ENCODE data around the gene ORM1.
A peak's percentile ranks its signal among the peaks of the same experiment; 100 is the strongest.
"Not testable (repeated sequence)": the region's sequence is repeated elsewhere in the genome, so short reads cannot be mapped to it uniquely, and the experiment has no call there.

The ORM1 gene

DNA sequence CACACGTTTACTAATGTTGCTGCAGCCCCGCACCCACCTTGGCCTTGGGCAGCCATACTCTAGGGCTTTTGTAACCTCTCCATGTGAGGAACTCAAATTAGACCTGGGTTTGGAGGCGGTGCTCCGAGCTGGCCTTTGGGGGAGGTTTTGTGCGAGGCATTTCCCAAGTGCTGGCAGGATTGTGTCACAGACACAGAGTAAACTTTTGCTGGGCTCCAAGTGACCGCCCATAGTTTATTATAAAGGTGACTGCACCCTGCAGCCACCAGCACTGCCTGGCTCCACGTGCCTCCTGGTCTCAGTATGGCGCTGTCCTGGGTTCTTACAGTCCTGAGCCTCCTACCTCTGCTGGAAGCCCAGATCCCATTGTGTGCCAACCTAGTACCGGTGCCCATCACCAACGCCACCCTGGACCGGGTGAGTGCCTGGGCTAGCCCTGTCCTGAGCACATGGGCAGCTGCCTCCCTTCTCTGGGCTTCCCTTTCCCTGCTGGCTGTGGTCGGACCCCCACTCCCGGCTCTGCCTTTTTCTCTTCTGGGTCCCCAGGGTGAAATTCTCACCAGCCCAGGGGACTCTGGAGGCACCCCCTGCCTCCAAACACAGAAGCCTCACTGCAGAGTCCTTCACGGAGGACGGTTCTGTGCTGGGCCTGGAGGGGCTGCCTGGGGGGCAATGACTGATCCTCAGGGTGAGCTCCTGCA lies at the start of gene ORM1:
Gene ORM1, plus strand, starts transcription at position 268 of the 701 bp plus-strand sequence. Its CDS starts 36 bp downstream, at position 304.
- not testable (repeated sequence) for DNase-seq

DNA sequence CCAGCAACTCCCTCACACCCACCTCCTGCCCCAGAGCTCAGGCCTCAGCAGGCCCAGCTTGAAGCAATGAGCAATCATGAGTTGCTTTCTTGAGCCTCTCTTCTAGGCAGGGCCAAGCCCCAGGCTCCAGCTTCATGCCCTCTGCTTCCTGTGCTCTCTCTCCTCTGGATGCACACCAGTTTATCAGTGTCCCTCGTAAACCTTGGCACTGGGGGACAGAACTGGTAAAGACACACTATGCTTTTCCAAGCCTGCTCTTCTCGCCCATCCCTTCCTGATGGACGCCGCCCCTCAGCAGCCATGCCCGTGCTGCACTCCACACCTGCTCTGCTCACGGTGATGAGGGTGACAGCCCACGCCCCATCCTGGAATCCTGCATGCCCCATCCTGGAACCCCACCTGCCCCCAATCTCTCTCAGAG lies 49.4 kb upstream of the ORM1 start:
- no peak for DNase-seq

DNA sequence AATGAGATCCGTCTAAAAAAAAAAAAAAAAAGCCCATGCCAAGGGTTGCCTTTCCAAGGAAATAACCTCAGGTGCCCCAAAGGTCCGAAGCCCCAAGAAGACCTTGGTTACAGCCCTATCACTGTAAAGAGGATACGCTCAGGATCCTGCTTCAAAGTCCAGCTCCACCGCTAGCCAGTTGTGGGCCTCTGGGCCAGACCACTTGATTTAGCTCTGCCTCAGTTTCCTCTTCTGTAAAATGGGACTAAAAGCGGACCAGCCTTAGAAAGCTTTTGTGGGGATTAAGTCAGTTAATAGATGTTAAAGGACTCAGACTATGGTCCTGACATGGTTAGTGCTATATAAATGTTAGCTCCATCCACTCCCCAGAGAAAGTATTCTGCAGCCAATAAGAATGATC lies 48.7 kb upstream of the ORM1 start:
- DNase-seq: no peak

DNA sequence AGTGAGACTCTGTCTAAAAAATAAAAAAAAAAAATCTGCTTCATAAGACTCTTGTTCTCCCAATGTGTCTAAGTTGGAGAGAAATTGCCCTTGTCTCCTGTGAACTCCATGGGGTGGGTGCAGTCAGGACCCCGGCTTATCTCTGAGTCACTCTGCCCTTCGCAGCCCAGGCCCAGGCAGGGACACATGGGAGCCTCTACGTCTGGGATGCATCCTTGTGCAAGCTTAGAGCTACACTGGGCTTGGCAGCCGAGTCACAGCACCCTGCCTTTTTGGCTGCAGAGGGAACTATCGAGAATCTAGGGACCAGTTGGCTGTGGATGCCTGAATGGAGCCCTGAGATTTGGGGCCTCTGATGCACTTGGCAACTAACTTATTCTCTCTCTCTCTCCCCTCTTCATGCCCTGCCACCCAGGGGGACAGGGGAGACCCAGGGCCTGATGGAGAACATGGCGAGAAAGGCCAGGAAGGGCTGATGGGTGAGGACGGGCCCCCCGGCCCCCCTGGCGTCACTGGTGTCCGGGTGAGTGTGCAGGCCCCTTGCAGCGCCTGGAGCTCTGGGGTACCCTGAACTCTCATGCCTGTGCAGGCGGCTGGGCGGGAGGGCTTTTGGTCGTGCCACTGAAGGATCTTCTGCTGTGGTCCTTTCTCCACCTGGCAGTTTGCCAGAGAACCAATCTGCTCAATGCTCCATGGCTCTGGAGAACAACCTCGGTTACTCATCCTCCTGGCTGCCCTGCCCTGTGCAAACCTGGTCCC lies 47.5 kb upstream of the ORM1 start:
- DNase-seq: no peak

DNA sequence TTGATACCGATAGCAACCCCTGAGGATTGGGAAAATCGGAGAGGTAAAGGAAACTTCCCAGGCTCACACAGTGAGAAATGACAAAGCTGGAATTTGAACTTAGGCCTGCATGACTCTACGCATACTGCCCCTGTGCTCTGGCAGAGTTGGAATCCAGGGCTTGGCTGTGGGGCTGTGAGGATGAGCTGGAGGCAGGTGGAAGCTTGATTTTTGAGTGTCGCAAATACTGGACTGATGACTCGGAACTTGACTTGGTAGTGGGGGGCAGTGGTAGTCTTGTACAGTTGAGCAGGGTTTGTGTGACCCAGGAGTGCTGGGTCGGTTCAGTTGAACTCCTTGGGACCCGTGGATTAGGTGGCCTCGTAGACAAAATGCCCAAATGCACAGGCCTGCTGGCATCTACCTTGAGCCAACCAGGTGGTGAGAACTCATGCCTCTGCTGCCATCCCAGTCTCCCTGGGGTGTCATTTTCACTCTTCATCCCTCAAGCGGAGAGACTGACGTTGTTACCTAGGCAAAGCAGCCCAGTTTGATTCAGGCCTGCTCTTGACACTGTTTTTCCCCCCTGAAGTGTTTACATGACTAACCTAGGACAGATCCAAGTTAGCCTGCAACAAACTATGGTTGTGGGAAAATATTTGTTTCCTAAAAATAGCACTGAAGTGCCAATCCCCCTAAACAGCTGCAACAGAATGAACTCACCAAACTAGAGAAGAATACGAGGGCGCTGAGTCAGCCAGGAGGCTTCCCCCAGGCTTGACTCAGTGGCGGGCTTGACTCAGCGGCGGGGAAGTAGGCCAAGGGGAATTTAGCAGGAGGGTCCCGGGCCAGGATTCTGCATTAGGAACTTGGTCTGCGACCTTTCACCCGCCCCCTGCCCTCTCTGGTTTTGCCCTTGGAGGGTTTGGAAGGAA lies 45.7 kb upstream of the ORM1 start:
- DNase-seq: no peak

DNA sequence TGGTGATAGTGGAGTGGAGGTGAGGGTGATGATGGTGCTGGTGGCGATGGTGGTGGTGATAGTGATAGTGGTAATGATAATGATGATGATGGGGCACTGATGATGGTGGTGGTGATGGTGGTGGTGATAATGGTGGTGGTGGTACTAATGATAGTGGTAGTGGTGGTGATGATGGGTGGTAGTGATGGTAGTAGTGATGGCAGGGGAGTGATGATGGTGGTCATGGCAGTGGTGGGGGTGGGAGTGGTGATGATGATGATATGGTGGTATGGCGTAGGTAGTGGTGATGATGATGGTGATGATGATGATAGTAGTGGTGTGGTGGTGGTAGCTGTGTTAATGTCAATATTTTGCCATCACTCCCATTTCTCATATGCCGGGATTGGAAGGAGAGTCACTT lies 44.5 kb upstream of the ORM1 start:
- DNase-seq: no peak

DNA sequence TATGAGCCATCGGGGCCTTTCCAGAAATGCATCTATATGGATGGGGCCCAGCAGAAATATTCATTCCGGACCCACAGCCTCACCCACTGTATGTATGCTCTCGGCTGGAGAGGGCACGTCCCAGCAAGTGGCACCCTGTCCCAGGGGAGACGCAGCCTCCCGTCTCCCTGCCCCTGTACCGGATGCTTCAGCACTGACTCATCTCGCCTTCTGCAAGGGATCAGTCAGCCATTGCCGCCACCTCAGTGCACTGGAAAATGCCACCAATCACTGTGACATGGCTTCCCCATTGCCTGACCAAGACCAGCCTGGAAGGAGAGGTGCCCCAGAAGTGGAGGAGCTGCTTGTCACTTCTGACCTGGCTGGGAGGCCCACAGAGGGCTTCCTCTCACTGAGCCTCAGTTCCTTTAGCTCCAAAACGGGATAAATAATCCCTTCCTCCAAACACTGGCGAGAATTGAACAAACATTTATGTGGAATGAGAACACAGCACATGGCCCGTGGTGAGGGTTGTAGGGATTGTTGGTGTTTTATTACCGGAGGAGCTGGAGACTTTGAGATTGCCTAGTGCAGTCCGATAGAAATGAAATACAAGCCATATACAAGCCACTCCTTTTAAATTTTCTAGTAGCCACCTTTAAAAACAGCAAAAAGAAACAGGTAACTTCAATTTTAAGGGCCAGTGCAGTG lies 43.9 kb upstream of the ORM1 start:
- peak; percentile 64 for DNase-seq

DNA sequence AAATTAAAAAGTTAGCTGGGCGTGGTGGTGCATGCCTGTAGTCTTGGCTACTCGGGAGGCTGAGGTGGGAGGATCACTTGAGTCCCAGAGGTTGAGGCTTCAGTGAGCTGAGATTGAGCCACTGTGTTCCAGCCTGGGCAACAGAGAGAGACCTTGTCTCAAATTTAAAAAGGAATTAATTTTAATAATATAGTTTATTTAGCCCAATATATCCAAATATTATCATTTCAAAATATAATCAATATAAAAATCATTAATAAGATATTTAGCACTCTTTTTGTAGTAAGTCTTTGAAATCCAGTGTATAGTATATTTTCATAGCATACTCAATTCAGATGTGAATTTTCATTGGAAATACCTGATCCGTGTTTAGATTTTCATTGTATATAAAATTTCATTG lies 43.2 kb upstream of the ORM1 start:
- DNase-seq: no peak

DNA sequence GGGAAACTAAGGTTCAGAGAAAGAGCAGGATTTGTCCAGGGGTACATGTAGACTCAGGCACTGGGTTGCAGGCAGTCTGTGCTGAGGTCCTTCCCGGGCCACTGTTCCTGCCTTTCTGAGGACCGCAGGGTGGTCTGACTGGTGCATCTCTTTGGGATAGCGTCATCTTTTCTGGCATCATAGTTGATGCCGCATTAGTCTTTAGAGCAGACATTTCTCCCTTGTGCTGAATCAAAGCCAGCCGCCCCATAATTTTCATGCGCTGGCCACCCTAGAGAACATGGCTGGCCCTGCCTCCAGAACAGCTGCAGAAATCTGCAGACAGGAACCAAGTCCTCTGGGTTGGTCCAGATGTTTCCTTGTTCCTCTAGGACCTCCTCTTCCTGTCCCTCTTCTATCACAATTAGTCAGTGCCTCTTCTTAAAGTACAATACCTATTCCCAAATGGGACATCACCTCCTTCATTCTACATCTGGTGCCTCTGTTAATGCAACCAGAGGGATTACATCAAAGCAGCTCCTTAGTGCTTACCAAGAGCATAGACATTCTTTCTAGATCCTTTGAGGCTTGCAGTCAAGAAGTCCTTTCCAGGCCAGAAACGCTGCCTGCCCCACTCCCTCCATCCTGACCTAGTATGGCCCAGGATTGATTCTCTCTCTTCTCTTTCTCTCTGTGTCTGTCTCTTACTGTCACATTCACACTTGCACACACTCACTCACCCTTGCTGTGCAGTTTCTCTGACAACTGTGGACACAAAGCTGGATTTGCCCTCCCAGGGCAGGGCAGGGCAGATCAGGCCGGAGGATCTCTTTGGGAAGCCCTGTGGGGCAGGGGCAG lies 42.0 kb upstream of the ORM1 start:
- DNase-seq: no peak

DNA sequence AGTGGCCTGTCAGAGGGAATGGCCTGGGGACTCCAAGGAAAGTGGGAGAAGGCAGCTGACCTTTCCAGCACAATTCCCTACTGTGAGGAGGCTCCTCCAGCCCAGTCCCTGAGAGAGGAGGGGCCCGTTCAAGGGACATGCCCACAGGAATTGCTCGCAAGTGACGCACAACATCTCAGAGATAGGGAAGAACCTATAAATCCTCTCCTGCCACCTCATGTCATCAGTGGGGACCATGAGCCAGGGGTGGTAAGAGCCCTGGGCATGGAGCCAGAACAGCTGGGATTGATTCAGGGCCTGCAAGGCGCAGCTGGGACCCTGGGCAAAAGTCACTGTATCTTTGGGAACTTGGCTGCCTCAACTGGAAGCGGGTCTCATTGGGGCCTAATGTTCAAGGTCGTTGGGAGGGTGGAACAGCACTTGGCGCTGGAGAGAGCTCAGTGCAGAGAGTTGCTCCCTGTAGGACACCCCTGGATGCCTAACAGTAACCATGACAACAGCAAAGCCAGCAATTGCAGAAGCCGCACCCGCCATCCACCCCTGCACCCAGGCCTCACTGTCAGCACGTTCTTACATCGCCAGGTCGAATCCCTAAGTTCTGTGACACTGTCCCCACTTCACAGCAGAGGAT lies 41.3 kb upstream of the ORM1 start:
- DNase-seq: peak; percentile 79

DNA sequence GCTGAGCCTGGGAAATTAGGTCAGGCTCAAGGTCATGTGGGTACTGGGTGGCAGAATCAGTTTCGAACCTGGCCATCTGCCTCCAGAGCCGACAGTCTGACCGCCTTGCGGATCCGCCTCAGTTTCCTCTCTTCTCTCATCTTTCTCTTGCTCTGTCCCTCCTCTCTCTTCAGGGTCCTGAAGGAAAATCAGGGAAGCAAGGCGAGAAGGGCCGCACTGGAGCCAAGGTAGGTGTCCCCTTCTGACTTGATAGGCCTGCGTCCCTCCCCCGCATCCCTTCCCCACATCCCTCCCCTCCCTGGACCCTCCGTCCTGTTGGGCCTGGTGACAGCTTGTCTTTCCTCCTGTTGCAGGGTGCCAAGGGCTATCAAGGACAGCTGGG lies 40.8 kb upstream of the ORM1 start:
- DNase-seq: no peak

DNA sequence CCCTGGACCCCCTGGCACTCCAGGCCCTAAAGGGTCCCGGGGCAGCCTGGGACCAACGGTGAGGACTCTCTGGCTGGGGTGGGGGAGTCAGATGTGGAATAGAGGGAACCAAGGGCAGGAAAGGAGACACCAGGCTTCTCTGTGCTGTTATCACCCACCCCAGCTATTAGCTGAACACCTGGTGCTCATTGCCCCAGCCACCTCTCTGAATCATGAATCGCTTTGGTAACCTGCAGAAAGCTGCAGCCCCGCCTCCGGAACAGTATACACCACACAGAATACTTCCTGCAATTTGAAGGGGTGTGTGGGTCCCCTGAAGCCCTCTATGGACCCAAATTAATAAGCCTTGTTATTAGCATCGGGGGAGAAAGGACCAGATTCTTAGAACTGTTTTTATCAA lies 40.4 kb upstream of the ORM1 start:
- DNase-seq: peak; percentile 81

DNA sequence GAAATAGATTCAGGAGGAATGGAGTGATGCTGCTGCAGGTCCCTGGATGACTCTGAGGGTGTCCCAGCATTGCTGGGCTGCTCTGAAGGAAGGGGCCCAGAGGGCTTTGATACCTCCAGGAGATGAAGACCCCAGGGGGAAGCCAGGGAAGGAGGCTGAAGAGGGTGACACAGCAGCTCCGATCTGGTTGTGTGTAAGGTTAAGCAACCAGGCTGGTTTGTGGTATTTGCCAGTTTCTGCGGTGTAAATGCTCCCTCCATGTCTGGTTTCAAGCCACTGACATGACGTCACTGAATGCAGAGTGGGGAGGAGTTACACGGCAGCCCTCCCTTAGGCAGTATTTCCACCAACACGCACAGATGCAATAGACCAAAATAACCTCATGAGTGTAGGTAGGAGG lies 40.0 kb upstream of the ORM1 start:
- peak; percentile 61 for DNase-seq

DNA sequence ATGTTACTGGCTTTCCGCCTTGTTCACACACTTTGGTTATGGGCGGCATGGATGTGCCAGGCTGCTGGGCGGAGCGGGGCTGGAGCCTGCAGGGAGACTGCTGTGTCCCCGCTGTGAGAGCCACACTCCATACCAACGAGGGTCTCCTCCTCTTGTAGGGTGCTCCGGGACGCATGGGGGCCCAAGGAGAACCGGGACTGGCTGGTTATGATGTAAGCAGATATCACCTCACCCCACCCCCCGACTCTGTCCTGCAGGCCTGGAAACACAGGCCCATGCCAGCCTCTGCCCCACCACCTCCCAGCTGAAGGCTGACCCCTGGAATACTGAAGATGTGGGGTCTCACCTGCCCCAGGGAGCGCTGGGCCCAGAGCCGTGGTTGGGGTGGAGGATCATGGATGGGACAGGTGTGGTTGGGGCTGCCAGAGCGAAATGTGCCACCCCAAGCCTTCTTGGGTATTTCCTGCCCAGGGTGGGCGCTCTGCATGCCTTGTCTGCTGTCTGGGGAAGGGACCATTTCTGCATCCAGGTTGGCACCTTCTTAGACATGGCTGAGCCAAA lies 39.3 kb upstream of the ORM1 start:
- peak; percentile 33 for DNase-seq

DNA sequence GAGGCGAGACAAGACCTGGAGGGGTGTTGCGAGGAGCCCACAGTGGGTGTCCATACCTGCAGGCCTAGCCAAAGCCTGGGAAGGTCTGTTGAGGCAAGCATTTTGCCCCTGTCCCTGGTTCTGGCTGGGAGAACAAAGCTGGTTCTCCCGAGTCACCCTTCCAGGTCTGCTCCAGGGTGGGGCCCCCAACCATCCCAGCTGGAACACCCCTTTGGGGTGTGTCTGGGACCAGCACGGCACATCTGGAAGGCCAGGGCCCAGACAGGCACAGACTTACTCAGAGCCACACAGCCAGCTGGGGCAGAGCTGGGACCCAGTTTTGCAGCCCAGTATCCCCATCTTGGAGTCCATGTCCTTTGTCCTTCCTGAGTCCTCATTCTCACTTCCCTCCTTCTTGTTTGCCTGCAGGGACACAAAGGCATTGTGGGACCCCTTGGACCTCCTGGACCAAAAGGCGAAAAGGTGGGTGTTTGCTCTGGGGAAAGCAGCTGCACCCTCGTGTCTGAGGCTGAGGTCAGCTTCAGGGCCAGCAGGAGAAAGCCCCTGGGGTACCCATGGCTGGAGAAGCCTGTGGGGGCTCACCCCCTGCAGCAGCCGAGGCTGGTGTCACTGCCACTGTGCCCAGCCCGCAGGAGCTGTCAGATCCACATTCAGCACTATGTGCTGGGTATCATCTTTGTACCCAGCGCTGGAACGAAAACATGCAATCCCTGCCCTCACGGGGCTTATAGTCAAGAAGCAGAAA lies 38.4 kb upstream of the ORM1 start:
- DNase-seq: no peak

DNA sequence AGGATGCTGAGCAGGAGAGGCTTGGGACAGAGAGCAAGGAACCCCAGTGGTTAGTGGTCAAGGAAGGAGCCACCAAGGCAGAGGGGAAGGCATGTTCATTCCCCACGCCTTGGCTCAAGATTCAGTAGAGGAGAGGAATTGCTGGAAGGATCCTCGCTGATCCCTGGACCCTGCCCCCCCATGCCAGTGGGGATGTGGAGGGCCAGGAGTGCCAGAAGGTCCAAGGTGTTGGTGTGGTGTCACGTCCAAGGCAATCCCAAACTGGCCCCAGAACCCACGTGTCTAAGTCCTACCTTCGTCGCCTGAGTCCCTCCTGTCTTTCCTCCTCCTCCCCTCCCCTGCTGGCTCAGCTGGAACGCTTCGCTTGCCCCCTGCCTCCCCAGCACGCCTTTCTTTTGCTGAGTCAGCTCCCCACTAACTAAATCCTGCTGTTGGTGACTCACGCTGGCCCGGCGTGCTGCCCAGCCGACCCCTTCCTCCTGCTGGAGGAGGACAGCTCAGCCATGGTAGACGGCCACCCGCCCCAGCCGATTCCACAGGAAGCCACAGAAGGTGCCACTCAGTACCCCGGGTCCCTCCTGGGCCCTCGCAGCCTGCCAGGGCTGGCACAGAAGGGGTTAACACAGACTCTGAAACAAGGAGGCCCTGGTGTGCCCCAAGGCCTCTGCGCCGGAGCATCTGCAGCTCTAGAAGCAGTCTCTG lies 37.6 kb upstream of the ORM1 start:
- DNase-seq: no peak

DNA sequence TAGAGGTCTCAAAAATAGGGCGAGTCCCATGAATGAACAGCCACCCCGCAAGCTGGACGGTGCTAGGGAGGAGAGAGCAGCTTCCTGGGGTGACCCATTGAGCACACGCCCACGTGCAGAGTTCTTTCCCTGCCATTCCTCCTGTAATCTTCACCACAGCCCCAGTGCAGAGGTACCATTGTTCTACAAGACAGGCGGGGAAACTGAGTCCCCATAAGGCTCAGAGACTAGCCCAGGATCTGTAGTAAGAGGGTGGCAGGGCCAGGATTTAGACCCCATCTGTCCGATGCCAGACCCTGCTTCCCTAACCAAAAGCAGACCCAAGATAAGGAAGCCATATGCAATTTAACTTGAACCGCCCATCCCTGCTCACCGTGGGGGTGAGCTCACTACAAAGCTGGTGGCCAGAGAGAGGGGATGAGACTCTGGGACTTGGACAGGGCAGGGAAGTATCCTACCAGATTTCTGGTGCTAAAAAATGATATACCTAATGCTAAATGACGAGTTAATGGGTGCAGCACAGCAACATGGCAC lies 36.7 kb upstream of the ORM1 start:
- no peak for DNase-seq

DNA sequence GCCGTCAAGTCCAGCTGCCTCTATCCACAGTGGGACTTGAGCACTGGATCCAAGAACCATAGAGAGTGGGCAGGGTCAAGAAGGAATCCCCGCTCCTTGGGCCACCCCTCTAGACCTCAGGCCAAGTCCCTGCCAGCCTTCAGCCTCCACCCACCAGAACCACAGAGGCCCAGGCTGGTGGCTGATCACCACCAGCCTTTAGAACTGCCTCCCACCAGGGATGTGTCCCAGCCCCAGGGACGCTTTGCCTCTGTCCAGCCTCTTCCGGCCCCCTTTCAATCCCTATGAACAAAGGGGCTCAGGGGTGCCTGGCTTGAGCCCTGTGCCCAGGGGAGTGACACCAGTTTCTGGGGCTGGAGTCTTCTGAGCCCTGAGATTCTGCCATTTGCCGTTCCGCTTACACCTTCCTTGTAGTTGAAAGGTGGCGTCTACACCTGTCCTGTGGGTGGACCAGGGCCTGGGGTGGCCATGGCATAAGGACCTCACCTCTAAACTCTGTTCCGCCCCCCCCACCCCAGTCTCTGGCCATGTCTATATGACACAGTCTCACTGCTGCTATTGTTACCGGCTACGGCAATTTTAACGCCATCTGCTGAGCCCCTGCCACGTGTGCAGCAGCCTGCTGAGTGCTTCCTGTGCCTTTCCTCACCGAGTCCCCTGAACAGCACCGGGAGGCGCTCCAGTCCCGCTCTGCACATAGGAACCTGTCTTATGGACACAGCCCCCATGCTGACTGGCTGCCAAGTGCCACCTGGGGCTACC lies 35.7 kb upstream of the ORM1 start:
- peak; percentile 97 for DNase-seq

DNA sequence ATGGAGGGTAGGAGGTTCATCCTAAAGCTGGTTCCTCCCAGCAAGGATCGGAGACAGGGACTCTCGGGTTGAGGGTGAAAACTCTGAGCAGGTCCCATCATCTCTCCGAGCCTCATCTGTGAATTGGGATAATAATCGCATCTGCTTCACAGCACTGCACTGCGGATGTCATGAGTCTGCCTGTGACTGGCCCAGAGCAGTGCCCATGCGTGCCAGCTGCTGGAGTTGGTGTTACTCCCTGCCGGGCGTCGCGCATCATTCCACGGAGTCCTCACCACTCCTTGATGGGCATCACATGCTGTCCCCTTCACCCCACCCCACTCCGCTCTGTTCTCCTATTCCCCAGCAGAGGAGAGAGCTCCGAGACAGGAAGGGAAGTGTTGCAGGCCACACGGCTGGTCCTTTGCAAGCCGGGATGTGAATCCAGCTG lies 35.1 kb upstream of the ORM1 start:
- DNase-seq: no peak
